ENCODE results near the gene EXT2.

Gene EXT2

GRCh38 chr11:44281151-44281550 lies 185.7 kb downstream of the EXT2 start:
- H3K36me3 ChIP-seq (ENCODE audit: control insufficient read depth, insufficient read depth, low read length): no peaks in the 10 kb centered on the region
- H3K27ac ChIP-seq (ENCODE audit: insufficient read depth, low read depth, low read length, poor library complexity, severe bottlenecking): no peak overlapping the region
- no peaks in the 10 kb centered on the region for H3K27me3 ChIP-seq (ENCODE audit: control insufficient read depth, insufficient read depth, low read length, poor library complexity, severe bottlenecking)
- no peak overlapping the region for H3K4me3 ChIP-seq (ENCODE audit: insufficient read depth, low read depth, low read length)
- 85 to 90% methylated on average over 9 of the region's 9 CpGs for WGBS, 2 experiments
- no peaks in the 10 kb centered on the region for H3K9me3 ChIP-seq (ENCODE audit: control insufficient read depth, low read length)
- H3K4me1 ChIP-seq (ENCODE audit: control insufficient read depth, insufficient read depth, low read length): peaks cover 4% of the 10 kb centered on the region

GRCh38 chr11:44282620-44283019 lies 187.1 kb downstream of the EXT2 start:
- Histone ChIP-seq H3K36me3 (ENCODE audit: control insufficient read depth, insufficient read depth, low read length) (no peaks in the 10 kb centered on the region), H3K4me1 (ENCODE audit: control insufficient read depth, insufficient read depth, low read length) (peaks cover 4% of the 10 kb centered on the region), H3K27me3 (ENCODE audit: control insufficient read depth, insufficient read depth, low read length, poor library complexity, severe bottlenecking) (no peaks in the 10 kb centered on the region), H3K9me3 (ENCODE audit: control insufficient read depth, low read length) (no peaks in the 10 kb centered on the region), H3K4me3 (ENCODE audit: insufficient read depth, low read depth, low read length) (no peak overlapping the region), H3K27ac (ENCODE audit: insufficient read depth, low read depth, low read length, poor library complexity, severe bottlenecking) (no peak overlapping the region)
- WGBS, 2 experiments: 95% methylated on average over 5 of the region's 5 CpGs

- WGBS, 2 experiments: 48% methylated on average over 2 of the region's 2 CpGs
- H3K27ac ChIP-seq (ENCODE audit: insufficient read depth, low read depth, low read length, poor library complexity, severe bottlenecking): no peak overlapping the region
Observed at GRCh38 chr11:44285756-44286155, 190.3 kb downstream of the EXT2 start.

GRCh38 chr11:44286268-44286880 lies 190.9 kb downstream of the EXT2 start:
- no peak overlapping the region for H3K27ac ChIP-seq (ENCODE audit: insufficient read depth, low read depth, low read length, poor library complexity, severe bottlenecking)
- no peak overlapping the region for H3K4me3 ChIP-seq (ENCODE audit: insufficient read depth, low read depth, low read length)
- H3K36me3 ChIP-seq (ENCODE audit: control insufficient read depth, insufficient read depth, low read length): no peaks in the 10 kb centered on the region
- 56 to 59% methylated on average over 10 of the region's 10 CpGs for WGBS, 2 experiments
- peaks cover 4% of the 10 kb centered on the region for H3K4me1 ChIP-seq (ENCODE audit: control insufficient read depth, insufficient read depth, low read length)
- H3K27me3 ChIP-seq (ENCODE audit: control insufficient read depth, insufficient read depth, low read length, poor library complexity, severe bottlenecking): no peaks in the 10 kb centered on the region
- H3K9me3 ChIP-seq (ENCODE audit: control insufficient read depth, low read length): no peaks in the 10 kb centered on the region

More at GRCh38 chr11:44285756-44286155, 190.3 kb downstream of the EXT2 start:
- no peaks in the 10 kb centered on the region for H3K9me3 ChIP-seq (ENCODE audit: control insufficient read depth, low read length)
- no peak overlapping the region for H3K4me3 ChIP-seq (ENCODE audit: insufficient read depth, low read depth, low read length)
- no peaks in the 10 kb centered on the region for H3K27me3 ChIP-seq (ENCODE audit: control insufficient read depth, insufficient read depth, low read length, poor library complexity, severe bottlenecking)
- peaks cover 4% of the 10 kb centered on the region for H3K4me1 ChIP-seq (ENCODE audit: control insufficient read depth, insufficient read depth, low read length)
- no peaks in the 10 kb centered on the region for H3K36me3 ChIP-seq (ENCODE audit: control insufficient read depth, insufficient read depth, low read length)

GRCh38 chr11:44286911-44287310 lies 191.4 kb downstream of the EXT2 start:
- H3K36me3 ChIP-seq (ENCODE audit: control insufficient read depth, insufficient read depth, low read length): no peaks in the 10 kb centered on the region
- H3K4me3 ChIP-seq (ENCODE audit: insufficient read depth, low read depth, low read length): no peak overlapping the region
- no peaks in the 10 kb centered on the region for H3K9me3 ChIP-seq (ENCODE audit: control insufficient read depth, low read length)
- no peak overlapping the region for H3K27ac ChIP-seq (ENCODE audit: insufficient read depth, low read depth, low read length, poor library complexity, severe bottlenecking)
- H3K4me1 ChIP-seq (ENCODE audit: control insufficient read depth, insufficient read depth, low read length): peaks cover 4% of the 10 kb centered on the region
- WGBS, 2 experiments: 78 to 82% methylated on average over 10 to 11 of the region's 11 CpGs
- no peaks in the 10 kb centered on the region for H3K27me3 ChIP-seq (ENCODE audit: control insufficient read depth, insufficient read depth, low read length, poor library complexity, severe bottlenecking)

GRCh38 chr11:44288133-44288526 lies 192.7 kb downstream of the EXT2 start:
- H3K27me3 ChIP-seq (ENCODE audit: control insufficient read depth, insufficient read depth, low read length, poor library complexity, severe bottlenecking): no peaks in the 10 kb centered on the region
- H3K27ac ChIP-seq (ENCODE audit: insufficient read depth, low read depth, low read length, poor library complexity, severe bottlenecking): no peak overlapping the region
- H3K36me3 ChIP-seq (ENCODE audit: control insufficient read depth, insufficient read depth, low read length): no peaks in the 10 kb centered on the region
- peaks cover 4% of the 10 kb centered on the region for H3K4me1 ChIP-seq (ENCODE audit: control insufficient read depth, insufficient read depth, low read length)
- no peak overlapping the region for H3K4me3 ChIP-seq (ENCODE audit: insufficient read depth, low read depth, low read length)
- WGBS, 2 experiments: 95 to 98% methylated on average over 3 of the region's 3 CpGs
- no peaks in the 10 kb centered on the region for H3K9me3 ChIP-seq (ENCODE audit: control insufficient read depth, low read length)

- no peak overlapping the region for H3K27ac ChIP-seq (ENCODE audit: insufficient read depth, low read depth, low read length, poor library complexity, severe bottlenecking)
- WGBS, 2 experiments: 87 to 93% methylated on average over 4 of the region's 4 CpGs
Observed at GRCh38 chr11:44290208-44290607, 194.7 kb downstream of the EXT2 start.

More at GRCh38 chr11:44290208-44290607, 194.7 kb downstream of the EXT2 start:
- H3K36me3 ChIP-seq (ENCODE audit: control insufficient read depth, insufficient read depth, low read length): no peaks in the 10 kb centered on the region
- H3K27me3 ChIP-seq (ENCODE audit: control insufficient read depth, insufficient read depth, low read length, poor library complexity, severe bottlenecking): no peaks in the 10 kb centered on the region
- no peak overlapping the region for H3K4me3 ChIP-seq (ENCODE audit: insufficient read depth, low read depth, low read length)
- H3K9me3 ChIP-seq (ENCODE audit: control insufficient read depth, low read length): no peaks in the 10 kb centered on the region
- peaks cover 4% of the 10 kb centered on the region for H3K4me1 ChIP-seq (ENCODE audit: control insufficient read depth, insufficient read depth, low read length)

Measured in ectodermal cell (in vitro differentiated cells).